Lower leg skin (tissue), 4 donors: ENCODE results near the gene RBM20. TPM values are rescaled to one million over a fixed set of nuclear protein-coding genes. Genes with fewer than 3 reads are reported as not detected.

Experiments used
- DNase-seq, 2 donors: peaks; one replicate each; pipeline ENCODE4 v3.0.0-alpha.2; 2019; ENCODE audit warnings: low spot score in 2 of 2
- H3K4me3 ChIP-seq: fragments of 200-600 bp; sonication (generic); 2 replicates; pipeline ENCODE4 v1.5.1; 2017; ENCODE audit warnings: mild to moderate bottlenecking, low read depth; ENCODE audit not compliant: poor library complexity, severe bottlenecking
- POLR2A ChIP-seq, 2 donors: fragments of 450-650 bp; IDR thresholded peaks; one replicate each; pipeline ENCODE4 v1.6.1; 2016 to 2017; ENCODE audit warnings: antibody characterized with exemption in 2 of 2, mild to moderate bottlenecking in 1 of 2, moderate library complexity in 1 of 2
- WGBS, 2 donors: methylation state at CpG; one replicate each; pipeline ENCODE4 v1.1.5; 2018; 5-methylcytosine and 5-hydroxymethylcytosine counted together
- intact Hi-C: fragments of 100-400 bp; cut with DNase I; formaldehyde crosslinking; loops from one replicate; pipeline ENCODE4 v1.15.0; 2023; ENCODE audit warnings: low total_unique reads
- total RNA-seq, 4 donors: library from RNA; depleted of rRNA; stranded (reverse); fragments of >200 nt; gene quantifications; one replicate each; pipeline ENCODE4 v1.1.0, GENCODE V29; 2016
- TF ChIP-seq, protein P1 (sequence below), 3 donors: fragments of 450-650 bp; IDR thresholded peaks; one replicate each; pipeline ENCODE4 v1.5.1; 2016; ENCODE audit warnings: antibody characterized with exemption in 3 of 3, mild to moderate bottlenecking in 3 of 3, moderate library complexity in 2 of 3

The RBM20 gene
- total RNA-seq, 4 donors from 2014 or later: 0.66 to 6.2 (median 3.5) TPM

- intact Hi-C loops: no loop called here
- WGBS, 2 donors: 92 to 98% methylated on average over 1 of the region's 1 CpG
- TF ChIP-seq, protein P1, sequence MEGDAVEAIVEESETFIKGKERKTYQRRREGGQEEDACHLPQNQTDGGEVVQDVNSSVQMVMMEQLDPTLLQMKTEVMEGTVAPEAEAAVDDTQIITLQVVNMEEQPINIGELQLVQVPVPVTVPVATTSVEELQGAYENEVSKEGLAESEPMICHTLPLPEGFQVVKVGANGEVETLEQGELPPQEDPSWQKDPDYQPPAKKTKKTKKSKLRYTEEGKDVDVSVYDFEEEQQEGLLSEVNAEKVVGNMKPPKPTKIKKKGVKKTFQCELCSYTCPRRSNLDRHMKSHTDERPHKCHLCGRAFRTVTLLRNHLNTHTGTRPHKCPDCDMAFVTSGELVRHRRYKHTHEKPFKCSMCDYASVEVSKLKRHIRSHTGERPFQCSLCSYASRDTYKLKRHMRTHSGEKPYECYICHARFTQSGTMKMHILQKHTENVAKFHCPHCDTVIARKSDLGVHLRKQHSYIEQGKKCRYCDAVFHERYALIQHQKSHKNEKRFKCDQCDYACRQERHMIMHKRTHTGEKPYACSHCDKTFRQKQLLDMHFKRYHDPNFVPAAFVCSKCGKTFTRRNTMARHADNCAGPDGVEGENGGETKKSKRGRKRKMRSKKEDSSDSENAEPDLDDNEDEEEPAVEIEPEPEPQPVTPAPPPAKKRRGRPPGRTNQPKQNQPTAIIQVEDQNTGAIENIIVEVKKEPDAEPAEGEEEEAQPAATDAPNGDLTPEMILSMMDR (IDR thresholded peaks at IDR 0.05): no peak
- no peak for TF ChIP-seq POLR2A (IDR thresholded peaks at IDR 0.05)
- DNase-seq: no peak
- H3K4me3 ChIP-seq: no peak overlapping the region
Observed at GRCh38 chr10:110887560-110887959, 243.4 kb downstream of the RBM20 start.

Other genes with a start within 250 kb of the RBM20 start
- gene DUSP5, start 146.4 kb upstream of the RBM20 start, total RNA-seq: 10 to 100 TPM; 29.8 to 57.2 (median 32.9) TPM
- gene SMC3, start 76.6 kb upstream of the RBM20 start, total RNA-seq: 10 to 100 TPM; 23.7 to 31.6 (median 30.5) TPM
- 100 to 1,000 TPM; 230 to 445 (median 330) TPM for gene PDCD4, start 227.6 kb downstream of the RBM20 start, total RNA-seq